ENCODE measurements around the gene LAMC3.

LAMC3 gene

GRCh38 chr9:131125038-131125287 is 116.0 kb downstream of the LAMC3 start:
- peak overlapping the region; percentile 94 for H3K27ac ChIP-seq
- TF ChIP-seq ZFX (IDR thresholded peaks at IDR 0.05; ENCODE audit: borderline replicate concordance): no peak
- TF ChIP-seq CTCF (IDR thresholded peaks at IDR 0.05): no peak

- no peak for TF ChIP-seq CTCF (IDR thresholded peaks at IDR 0.05)
- TF ChIP-seq ZFX (IDR thresholded peaks at IDR 0.05; ENCODE audit: borderline replicate concordance): no peak
Measured at GRCh38 chr9:131125288-131126058, 116.5 kb downstream of the LAMC3 start, which contains the start of gene NUP214. Gene NUP214, plus strand, starts transcription at chr9:131125586. Its CDS starts 119 bp downstream, at chr9:131125705.

GRCh38 chr9:131126059-131126426 is 117.1 kb downstream of the LAMC3 start:
- H3K27ac ChIP-seq: peak overlapping the region; percentile 94
- TF ChIP-seq ZFX (IDR thresholded peaks at IDR 0.05; ENCODE audit: borderline replicate concordance): no peak
- no peak for TF ChIP-seq CTCF (IDR thresholded peaks at IDR 0.05)

More at GRCh38 chr9:131125288-131126058, 116.5 kb downstream of the LAMC3 start, which contains the start of gene NUP214:
- H3K27ac ChIP-seq: peak within 1 kb of the TSS; percentile 94

DNA sequence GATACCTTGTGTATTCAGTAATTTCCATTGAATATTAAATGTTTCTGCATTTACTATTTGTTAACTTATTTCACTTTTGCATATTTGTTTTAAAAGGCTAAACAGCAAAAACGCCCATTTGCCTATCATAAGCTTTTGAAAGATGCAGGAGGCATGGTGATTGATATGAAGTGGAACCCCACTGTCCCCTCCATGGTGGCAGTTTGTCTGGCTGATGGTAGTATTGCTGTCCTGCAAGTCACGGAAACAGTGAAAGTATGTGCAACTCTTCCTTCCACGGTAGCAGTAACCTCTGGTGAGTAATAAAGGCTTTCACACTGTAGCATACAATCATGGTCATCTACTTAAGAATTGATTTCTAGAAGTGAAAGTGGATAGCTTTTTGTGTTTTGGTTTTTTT is 120.2 kb downstream of the LAMC3 start:
- TF ChIP-seq ZFX (IDR thresholded peaks at IDR 0.05; ENCODE audit: borderline replicate concordance) (no peak), CTCF (IDR thresholded peaks at IDR 0.05) (no peak)

GRCh38 chr9:131138676-131139075 is 129.7 kb downstream of the LAMC3 start:
- TF ChIP-seq ZFX (IDR thresholded peaks at IDR 0.05; ENCODE audit: borderline replicate concordance) (no peak), CTCF (IDR thresholded peaks at IDR 0.05) (no peak)
- H3K27ac ChIP-seq: no peak overlapping the region

More for the DNA sequence above, 120.2 kb downstream of the LAMC3 start:
- no peak overlapping the region for H3K27ac ChIP-seq

DNA sequence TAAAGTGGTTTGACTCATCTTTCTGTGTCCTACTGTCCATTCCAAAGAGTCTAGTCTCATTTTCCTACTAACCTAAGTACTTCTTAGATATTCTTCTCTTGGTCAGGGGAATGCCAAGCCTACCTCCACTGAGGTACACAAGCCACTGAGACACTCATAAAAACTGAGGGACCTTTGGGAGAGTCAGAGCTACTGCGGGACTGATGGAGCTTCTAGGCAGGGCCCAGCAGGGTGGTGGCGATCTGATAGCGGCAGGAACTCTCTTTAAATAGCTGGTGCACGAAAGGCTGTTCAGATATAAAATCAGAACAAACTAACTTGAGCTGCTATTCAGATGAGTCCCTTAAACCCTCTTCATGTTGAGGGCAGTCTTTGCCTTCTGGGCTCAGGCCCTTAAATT is 131.1 kb downstream of the LAMC3 start:
- no peak overlapping the region for H3K27ac ChIP-seq
- no peak for TF ChIP-seq CTCF (IDR thresholded peaks at IDR 0.05)
- TF ChIP-seq ZFX (IDR thresholded peaks at IDR 0.05; ENCODE audit: borderline replicate concordance): no peak

GRCh38 chr9:131140550-131140949 is 131.6 kb downstream of the LAMC3 start:
- H3K27ac ChIP-seq: no peak overlapping the region
- TF ChIP-seq ZFX (IDR thresholded peaks at IDR 0.05; ENCODE audit: borderline replicate concordance) (no peak), CTCF (IDR thresholded peaks at IDR 0.05) (no peak)
